Cardiac fibroblast (primary cell): ENCODE data around the gene ZNF223.
A peak's percentile ranks its signal among the peaks of the same experiment; 100 is the strongest.

Source experiments
- DNase-seq, 2 donors: peaks; one replicate each; pipeline versions ENCODE4 v3.0.0 to v3.0.0-alpha.2; 2010; ENCODE audit warnings: low read depth in 2 of 2
- H3K4me3 ChIP-seq, 2 donors: replicated peaks in 1 of 2; 1 replicate in 1 of 2; 2 replicates in 1 of 2; pipeline ENCODE4 v1.5.1; 2011; ENCODE audit warnings: low read depth in 2 of 2, low read length in 2 of 2, mild to moderate bottlenecking in 2 of 2, moderate library complexity in 1 of 2
- TF ChIP-seq, protein P1 (sequence below): IDR thresholded peaks from one replicate; pipeline ENCODE4 v1.5.1; 2011; ENCODE audit warnings: low read depth, mild to moderate bottlenecking, low read length, inconsistent platforms

Gene ZNF223

DNA sequence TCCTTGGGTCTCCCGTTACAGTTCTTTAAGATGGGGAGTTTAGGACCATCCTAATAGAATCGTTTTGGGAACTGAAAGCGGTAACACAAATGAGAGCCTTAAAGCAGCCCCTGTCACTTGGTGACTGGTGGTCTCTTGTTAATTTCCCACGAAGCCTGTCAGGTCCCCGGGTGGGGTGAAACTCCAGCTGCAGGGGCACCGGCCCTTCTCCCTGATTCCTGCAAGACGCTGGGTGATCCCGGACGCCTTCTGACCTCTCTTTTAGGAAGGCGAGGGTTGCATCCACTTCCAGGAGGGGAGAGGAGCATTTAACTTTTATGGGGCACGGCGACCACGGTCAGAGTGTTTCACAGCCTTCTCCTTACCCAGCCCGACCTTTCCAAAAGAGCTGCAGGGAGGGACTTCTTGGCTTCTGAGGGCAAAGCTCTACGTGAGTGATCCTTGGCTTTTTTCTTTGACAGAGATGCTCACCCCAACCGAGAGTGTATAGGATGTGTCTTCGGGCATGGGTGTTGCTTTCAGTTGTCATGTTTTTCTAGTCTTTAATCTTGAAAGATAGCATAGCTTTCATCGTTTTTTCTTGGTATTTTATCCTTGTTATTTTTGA is 62.1 kb downstream of the ZNF223 start:
- H3K4me3 ChIP-seq: peak overlapping the region; percentile 81 to 91
- TF ChIP-seq, protein P1, sequence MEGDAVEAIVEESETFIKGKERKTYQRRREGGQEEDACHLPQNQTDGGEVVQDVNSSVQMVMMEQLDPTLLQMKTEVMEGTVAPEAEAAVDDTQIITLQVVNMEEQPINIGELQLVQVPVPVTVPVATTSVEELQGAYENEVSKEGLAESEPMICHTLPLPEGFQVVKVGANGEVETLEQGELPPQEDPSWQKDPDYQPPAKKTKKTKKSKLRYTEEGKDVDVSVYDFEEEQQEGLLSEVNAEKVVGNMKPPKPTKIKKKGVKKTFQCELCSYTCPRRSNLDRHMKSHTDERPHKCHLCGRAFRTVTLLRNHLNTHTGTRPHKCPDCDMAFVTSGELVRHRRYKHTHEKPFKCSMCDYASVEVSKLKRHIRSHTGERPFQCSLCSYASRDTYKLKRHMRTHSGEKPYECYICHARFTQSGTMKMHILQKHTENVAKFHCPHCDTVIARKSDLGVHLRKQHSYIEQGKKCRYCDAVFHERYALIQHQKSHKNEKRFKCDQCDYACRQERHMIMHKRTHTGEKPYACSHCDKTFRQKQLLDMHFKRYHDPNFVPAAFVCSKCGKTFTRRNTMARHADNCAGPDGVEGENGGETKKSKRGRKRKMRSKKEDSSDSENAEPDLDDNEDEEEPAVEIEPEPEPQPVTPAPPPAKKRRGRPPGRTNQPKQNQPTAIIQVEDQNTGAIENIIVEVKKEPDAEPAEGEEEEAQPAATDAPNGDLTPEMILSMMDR: no peak
- DNase-seq: no peak
